Non-pigmented ciliary epithelial cell (primary cell): Measurements from ENCODE around the gene PRKAB1.

Experiments
- DNase-seq: peaks from one replicate; pipeline ENCODE4 v3.0.0-alpha.2; 2010; ENCODE audit warnings: low read depth

Gene PRKAB1

DNA sequence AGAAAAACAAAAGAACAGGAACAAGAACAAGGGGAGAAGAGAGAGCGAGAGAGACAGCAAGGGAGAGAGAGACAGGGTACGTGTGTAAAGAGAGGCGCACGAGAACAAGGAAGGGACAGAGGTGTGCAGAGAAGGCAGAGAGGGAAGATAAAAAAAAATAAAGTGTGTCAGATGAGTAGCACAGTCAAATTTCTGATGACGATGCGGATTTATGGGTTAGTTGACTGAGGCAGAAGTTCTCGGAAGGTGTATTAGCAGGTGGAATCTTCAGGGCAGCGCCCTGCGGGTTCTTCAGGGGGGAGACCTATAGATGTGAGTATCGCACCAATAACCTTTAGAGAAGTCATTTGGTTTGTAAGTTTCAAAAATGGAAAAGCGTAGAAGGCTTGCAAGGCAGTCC lies 44.8 kb downstream of the PRKAB1 start:
- no peak for DNase-seq

DNA sequence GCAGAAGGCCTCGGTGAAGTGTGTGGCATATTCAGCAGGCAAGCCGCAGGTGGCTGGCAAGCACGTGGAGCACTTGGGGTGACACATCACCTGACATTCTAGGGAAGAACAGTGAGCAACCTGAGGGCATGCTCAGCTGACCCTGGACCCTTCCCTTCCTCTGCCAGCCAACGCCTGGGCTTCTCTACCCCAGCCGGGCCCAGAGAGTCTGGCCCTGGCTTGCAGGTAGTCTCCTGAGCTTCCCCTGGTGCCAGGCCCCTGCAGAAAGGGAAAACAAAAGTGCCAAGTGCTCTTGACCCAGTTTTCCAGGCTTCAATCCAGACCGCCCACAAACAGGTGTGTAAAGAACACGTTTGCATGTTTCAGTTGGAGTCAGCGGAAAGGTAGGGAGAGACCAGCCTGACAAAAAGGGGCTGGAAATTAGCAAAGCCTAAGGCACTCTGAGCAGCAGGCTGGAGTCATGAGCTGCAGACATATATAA lies 45.7 kb downstream of the PRKAB1 start:
- no peak for DNase-seq

DNA sequence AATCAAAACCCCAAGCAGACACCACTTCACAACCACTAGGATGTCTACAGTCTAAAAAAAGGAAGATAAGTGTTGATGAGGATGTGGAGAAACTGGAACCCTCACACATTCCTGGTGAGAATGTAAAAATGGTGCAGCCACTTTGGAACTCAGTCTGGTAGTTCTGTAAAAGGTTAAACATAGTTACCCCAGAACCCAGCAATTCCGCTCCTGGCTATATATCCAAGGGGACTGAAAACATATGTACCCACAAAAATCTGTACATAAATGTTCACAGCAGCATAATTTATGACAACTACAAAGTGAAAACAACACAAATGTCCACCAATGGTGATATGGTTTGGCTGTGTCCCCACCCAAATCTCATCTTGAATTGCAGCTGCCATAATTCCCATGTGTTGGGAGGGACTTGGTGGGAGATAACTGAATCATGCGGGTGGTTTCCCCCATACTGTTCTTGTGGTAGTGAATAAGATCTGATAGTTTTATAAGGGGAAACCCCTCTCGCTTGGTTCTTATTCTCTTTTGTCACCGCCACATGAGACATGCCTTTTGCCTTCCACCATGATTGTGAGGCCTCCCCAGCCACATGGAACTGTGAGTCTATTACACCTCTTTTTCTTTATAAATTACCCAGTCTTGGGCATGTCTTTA lies 46.8 kb downstream of the PRKAB1 start:
- no peak for DNase-seq

DNA sequence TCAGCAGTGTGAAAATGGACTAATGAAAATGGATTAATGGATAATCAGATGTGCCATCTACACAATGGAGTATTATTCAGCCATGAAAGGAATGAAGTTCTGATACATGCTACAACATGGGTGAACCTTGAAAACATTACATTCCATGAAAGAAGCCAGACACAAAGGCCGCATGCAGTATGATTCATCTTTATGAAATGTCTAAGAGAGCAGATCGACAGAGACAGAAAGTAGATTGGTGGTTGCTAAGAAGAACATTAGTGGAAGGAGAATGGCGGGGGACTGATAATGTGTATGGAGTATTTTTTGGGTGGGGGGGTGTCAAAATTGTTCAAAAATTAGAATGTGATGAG lies 47.3 kb downstream of the PRKAB1 start:
- DNase-seq: peak; percentile 34

DNA sequence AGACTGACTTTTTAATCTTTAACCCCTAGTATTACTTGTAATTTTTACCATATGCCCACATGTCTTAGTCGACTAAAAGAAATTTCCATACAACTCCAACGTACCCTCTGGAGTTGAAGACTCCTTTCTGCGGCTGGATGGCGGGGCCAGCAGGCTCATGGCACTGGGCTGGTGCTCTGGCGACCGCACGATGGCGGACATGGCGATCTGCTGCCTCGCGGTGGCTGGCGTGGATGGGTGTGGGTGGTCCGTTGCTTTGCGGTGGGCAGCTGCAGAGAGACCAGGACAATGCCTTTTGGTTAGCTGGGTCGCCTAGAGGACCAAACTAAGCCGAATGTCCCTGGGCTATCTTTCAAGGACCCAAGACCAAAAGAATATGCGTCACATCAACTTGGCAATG lies 50.2 kb downstream of the PRKAB1 start:
- DNase-seq: no peak

DNA sequence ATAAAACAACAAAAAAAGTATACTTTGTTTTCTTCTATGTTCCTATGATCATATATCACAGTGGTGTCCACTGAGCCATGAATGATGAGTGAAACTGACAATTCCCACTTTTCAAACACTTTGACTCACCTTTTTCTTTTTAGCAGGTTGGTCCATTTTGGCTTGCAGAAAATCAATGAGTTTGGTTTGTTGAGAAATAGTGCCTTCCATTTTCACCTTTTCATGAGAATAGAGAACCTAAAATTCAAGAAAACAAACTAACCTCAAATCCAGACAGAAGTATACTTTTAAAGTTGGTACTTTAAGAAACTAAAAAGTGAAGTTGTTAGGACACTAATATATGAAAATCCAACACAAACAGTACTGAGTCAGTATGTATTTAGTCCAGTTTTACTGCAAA lies 52.4 kb downstream of the PRKAB1 start:
- DNase-seq: no peak

DNA sequence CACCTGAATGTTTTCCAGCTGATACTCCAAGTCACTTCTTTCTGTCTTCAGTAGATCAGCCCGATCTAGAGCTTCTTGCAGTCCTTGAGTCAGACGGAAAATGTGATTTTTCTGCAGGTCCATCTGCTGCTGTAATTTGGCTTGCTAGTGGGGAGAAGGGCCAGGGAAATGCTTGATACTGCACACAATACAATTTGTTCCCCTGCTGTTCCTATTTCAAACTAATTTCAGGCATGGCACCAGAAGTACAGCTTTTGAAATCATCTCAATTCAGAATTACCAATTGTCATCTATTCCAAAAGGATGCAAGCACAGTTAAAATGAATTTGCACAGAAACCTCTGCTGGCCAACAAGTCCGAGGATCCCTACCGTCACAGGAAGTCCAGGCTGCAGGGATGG lies 53.4 kb downstream of the PRKAB1 start:
- DNase-seq: no peak

DNA sequence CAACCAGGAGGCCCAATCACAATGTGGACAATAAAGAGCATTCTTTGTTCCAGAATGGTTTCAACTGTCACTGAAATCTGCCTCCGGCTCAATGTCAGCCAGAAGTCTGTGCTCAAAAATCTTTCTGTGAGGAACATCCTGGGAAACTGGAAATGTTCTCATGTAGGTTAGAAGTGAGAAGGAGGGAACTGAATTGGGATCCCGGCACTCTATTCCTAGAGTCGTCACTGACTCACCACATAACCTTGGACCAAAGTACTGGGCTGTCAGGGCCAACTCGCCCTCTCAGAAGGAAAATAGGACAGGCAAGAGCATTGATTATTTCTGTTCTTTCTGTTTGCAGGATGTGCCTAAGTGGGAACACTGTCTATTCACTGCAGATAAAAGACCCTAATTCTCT lies 57.6 kb downstream of the PRKAB1 start:
- no peak for DNase-seq

DNA sequence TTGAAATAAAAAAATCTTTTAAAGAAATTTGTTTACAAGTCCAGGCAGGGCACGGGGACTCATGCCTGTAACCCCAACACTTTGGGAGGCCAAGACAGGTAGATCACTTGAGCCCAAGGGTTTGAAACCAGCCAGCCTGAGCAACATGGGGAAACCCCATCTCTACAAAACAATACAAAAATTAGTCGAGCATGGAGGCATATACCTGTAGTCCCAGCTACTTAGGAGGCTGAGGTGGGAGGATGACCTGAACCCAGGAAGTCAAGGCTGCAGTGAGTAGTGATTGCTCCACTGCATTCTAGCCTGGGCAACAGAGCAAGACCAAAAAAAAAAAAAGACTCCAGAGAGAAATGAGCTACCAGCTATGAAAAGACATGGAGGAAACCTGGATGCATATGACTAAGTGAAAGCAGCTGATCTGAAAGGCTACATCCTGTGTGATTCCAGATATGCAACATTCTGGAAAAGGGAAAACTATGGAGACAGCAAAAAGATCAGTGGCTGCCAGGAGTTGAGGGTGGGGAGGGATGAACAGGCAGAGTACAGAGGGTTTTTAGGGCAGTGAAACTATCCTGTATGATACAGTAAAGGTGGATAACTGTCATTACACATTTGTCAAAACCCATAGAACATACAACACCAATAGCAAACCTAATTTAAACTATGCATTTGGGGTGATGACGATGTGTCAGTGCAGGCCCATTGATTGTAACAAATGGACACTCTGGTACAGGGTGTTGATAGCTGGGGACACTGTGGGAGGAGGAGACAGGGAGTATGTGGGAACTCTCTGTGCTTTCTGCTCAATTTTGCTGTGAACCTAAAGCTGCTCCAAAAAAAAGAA lies 59.9 kb downstream of the PRKAB1 start:
- DNase-seq: no peak

DNA sequence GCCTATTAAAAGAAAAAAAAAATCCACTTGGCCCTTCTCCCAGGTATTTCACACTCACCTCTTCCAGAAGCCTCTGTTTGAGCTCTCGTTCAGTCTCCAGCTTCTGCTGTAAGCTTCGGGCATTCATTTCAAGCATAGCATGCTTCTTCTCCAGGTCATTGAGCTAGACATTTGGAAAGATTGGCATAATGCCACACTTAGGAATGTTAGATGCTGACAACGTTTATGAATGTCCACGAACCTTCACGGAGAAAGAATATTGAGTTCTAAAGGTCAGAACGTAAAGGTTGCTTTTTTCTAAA lies 60.5 kb downstream of the PRKAB1 start:
- no peak for DNase-seq

DNA sequence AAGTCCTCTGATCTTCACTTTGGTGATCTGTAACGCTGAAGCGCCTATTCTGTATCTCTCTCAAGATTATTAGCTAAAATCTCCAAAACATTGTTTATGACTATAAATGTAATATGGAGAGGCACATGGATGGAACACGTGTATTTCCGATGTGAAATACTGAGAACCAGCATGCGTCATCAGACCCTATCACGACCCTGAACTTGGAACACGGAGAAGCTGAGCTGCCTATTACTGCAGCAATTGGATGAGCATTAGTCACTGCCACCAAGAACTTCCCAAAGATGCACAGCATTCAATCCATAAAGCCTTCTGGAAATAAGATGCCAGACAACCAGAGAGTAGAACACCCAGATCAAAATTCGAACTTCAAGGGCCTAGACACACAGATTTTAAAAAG lies 61.9 kb downstream of the PRKAB1 start:
- DNase-seq: no peak

DNA sequence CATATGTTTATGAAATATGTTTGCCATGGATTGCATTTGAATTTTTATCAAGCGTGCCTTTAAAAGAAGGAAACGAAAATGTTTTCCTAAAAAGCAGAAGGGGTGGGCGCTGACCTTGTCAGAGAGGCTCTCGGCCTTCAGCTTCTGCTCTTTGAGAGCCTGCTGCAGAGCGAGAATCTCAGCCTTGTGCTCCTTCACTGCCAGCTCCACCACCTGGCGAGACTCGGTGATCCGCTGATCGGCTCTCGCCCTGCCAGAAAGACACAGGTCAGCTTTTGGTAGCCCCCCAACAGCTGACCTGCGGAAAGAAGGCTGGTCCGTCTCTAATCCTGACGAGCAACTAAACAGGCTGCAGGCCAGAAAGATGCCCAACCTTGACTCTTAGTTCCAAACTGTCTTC lies 62.4 kb downstream of the PRKAB1 start:
- no peak for DNase-seq
